Liver (tissue), 9 donors: ENCODE data around the gene RPL10. TPM values are rescaled to one million over a fixed set of nuclear protein-coding genes. Genes with fewer than 3 reads are reported as not detected.

ENCODE experiments used
- DNase-seq: peaks from one replicate; pipeline ENCODE4 v3.0.0-alpha.2; 2017; ENCODE audit warnings: low spot score
- H3K27ac ChIP-seq, 2 donors: one replicate each; pipeline ENCODE4 v1.7.0; 2013; ENCODE audit warnings: inconsistent platforms in 2 of 2, low read length in 2 of 2, control low read depth in 1 of 2, low read depth in 1 of 2, mild to moderate bottlenecking in 1 of 2
- H3K27me3 ChIP-seq, 4 donors: one replicate each; pipeline versions ENCODE4 v1.6.1 to v1.7.0; 2013; ENCODE audit warnings: low read length in 3 of 4, inconsistent platforms in 1 of 4, mild to moderate bottlenecking in 1 of 4, moderate library complexity in 1 of 4; ENCODE audit not compliant: control insufficient read depth in 4 of 4, insufficient read depth in 4 of 4
- H3K36me3 ChIP-seq, 4 donors: one replicate each; pipeline versions ENCODE4 v1.6.1 to v1.7.0; 2013; ENCODE audit warnings: low read length in 3 of 4, mild to moderate bottlenecking in 3 of 4, low read depth in 1 of 4, moderate library complexity in 1 of 4; ENCODE audit not compliant: control insufficient read depth in 4 of 4, insufficient read depth in 3 of 4
- H3K4me1 ChIP-seq, 4 donors: one replicate each; pipeline versions ENCODE4 v1.6.1 to v1.7.0; 2013; ENCODE audit warnings: low read length in 3 of 4, mild to moderate bottlenecking in 3 of 4, moderate library complexity in 1 of 4; ENCODE audit not compliant: control insufficient read depth in 4 of 4, insufficient read depth in 4 of 4
- H3K4me3 ChIP-seq, 3 donors: one replicate each; pipeline versions ENCODE4 v1.6.1 to v1.7.0; 2013; ENCODE audit warnings: low read length in 3 of 3, control low read depth in 1 of 3, low read depth in 1 of 3, mild to moderate bottlenecking in 1 of 3
- H3K9ac ChIP-seq, 2 donors: one replicate each; pipeline ENCODE4 v1.7.0; 2013; ENCODE audit warnings: low read length in 2 of 2, mild to moderate bottlenecking in 2 of 2, moderate library complexity in 2 of 2, control low read depth in 1 of 2, low read depth in 1 of 2
- H3K9me3 ChIP-seq, 4 donors: one replicate each; pipeline versions ENCODE4 v1.6.1 to v1.7.0; 2013; ENCODE audit warnings: low read length in 3 of 4; ENCODE audit not compliant: control insufficient read depth in 4 of 4
- ATF3 ChIP-seq: IDR thresholded peaks from 2 replicates; pipeline ENCODE4 v1.6.1; 2016; ENCODE audit warnings: antibody characterized with exemption
- CTCF ChIP-seq: fragments of 150-350 bp; IDR thresholded peaks from 2 replicates; pipeline ENCODE4 v1.5.1; 2017; ENCODE audit warnings: improper control_type of control experiment, low read depth, low read length; ENCODE audit not compliant: missing input control
- EGR1 ChIP-seq, 2 donors: IDR thresholded peaks; 2 replicates each; pipeline ENCODE4 v1.6.1; 2016 to 2018; ENCODE audit warnings: antibody characterized with exemption in 2 of 2, low read depth in 2 of 2
- FOXA1 ChIP-seq: IDR thresholded peaks from 2 replicates; pipeline ENCODE4 v1.6.1; 2016; ENCODE audit warnings: antibody characterized with exemption
- FOXA2 ChIP-seq: IDR thresholded peaks from 2 replicates; pipeline ENCODE4 v1.6.1; 2016; ENCODE audit warnings: antibody characterized with exemption
- GABPA ChIP-seq, 2 donors: IDR thresholded peaks in 1 of 2; conservative IDR thresholded peaks in 1 of 2; 2 replicates each; pipeline ENCODE4 v1.6.1; 2016; ENCODE audit warnings: antibody characterized with exemption in 2 of 2, mild to moderate bottlenecking in 1 of 2, moderate library complexity in 1 of 2
- HNF4A ChIP-seq, 2 donors: conservative IDR thresholded peaks; 2 replicates each; pipeline ENCODE4 v1.6.1; 2016; ENCODE audit warnings: antibody characterized with exemption in 2 of 2, mild to moderate bottlenecking in 2 of 2
- HNF4G ChIP-seq: IDR thresholded peaks from 2 replicates; pipeline ENCODE4 v1.6.1; 2016; ENCODE audit warnings: antibody characterized with exemption
- JUND ChIP-seq, 2 donors: IDR thresholded peaks; 2 replicates each; pipeline ENCODE4 v1.6.1; 2016; ENCODE audit warnings: antibody characterized with exemption in 2 of 2
- MAX ChIP-seq: IDR thresholded peaks from 2 replicates; pipeline ENCODE4 v1.6.1; 2016; ENCODE audit warnings: antibody characterized with exemption
- NR2F2 ChIP-seq: IDR thresholded peaks from 2 replicates; pipeline ENCODE4 v1.6.1; 2016; ENCODE audit warnings: antibody characterized with exemption
- RAD21 ChIP-seq, 2 donors: IDR thresholded peaks; 2 replicates each; pipeline ENCODE4 v1.6.1; 2016; ENCODE audit warnings: antibody characterized with exemption in 2 of 2, mild to moderate bottlenecking in 2 of 2
- REST ChIP-seq: IDR thresholded peaks from 2 replicates; pipeline ENCODE4 v1.6.1; 2016; ENCODE audit warnings: antibody characterized with exemption, mild to moderate bottlenecking
- RXRA ChIP-seq, 2 donors: IDR thresholded peaks; 2 replicates each; pipeline ENCODE4 v1.6.1; 2017 to 2018; ENCODE audit warnings: antibody characterized with exemption in 2 of 2, mild to moderate bottlenecking in 1 of 2
- SP1 ChIP-seq: IDR thresholded peaks from 2 replicates; pipeline ENCODE4 v1.6.1; 2018; ENCODE audit warnings: antibody characterized with exemption, mild to moderate bottlenecking
- TAF1 ChIP-seq: conservative IDR thresholded peaks from 2 replicates; pipeline ENCODE4 v1.6.1; 2016; ENCODE audit warnings: antibody characterized with exemption, mild to moderate bottlenecking
- ZBTB33 ChIP-seq: IDR thresholded peaks from 2 replicates; pipeline ENCODE4 v1.6.1; 2016; ENCODE audit warnings: antibody characterized with exemption
- WGBS: extraction: QIAGEN DNeasy Blood & Tissue Kit; methylation state at CpG from one replicate; pipeline ENCODE4 v1.1.7; 2013; 5-methylcytosine and 5-hydroxymethylcytosine counted together
- polyA plus RNA-seq, 2 donors: library from polyadenylated mRNA; stranded (reverse) in 1 of 2; unstranded in 1 of 2; fragments of 200-250 nt in 1 of 2; fragments of >200 nt in 1 of 2; fragmentation: Nextera tagmentation in 1 of 2; extraction: Ambion mirVana in 1 of 2; gene quantifications; one replicate each; pipeline versions ENCODE4 v1.2.1 to v1.2.3, GENCODE V29; 2013 to 2015
- total RNA-seq, 2 donors: library from RNA; depleted of rRNA; stranded (reverse); fragments of >200 nt; gene quantifications; one replicate each; pipeline ENCODE4 v1.2.3, GENCODE V29; 2014
- donor health status: healthy.
- donor health status: healthy.
- donor health status: healthy.
- donor health status: healthy.
- donor health status: healthy.

Gene RPL10
- total and polyA plus RNA-seq, 4 donors = 446 to 1,644 (median 1,423) TPM

- no peak for TF ChIP-seq ZBTB33
- TF ChIP-seq NR2F2 = no peak
Measured at GRCh38 chrX:154366666-154367055, 31.5 kb upstream of the RPL10 start (continued).

GRCh38 chrX:154367474-154368308 lies 30.5 kb upstream of the RPL10 start:
- Histone ChIP-seq H3K27me3 (no peaks in the 10 kb centered on the region), H3K9ac (no peak overlapping the region), H3K27ac (no peak overlapping the region), H3K4me1 (peaks cover 5 to 24% (median 9%) of the 10 kb centered on the region in 4 donors), H3K4me3 (no peak overlapping the region), H3K36me3 (no peaks in the 10 kb centered on the region), H3K9me3 (no peaks in the 10 kb centered on the region)
- 93% methylated on average over 31 of the region's 31 CpGs for WGBS
- TF ChIP-seq HNF4A (conservative IDR thresholded peaks at IDR 0.05) = no peak
- no peak for DNase-seq

GRCh38 chrX:154368630-154369448 lies 29.3 kb upstream of the RPL10 start:
- Histone ChIP-seq H3K9me3 (no peaks in the 10 kb centered on the region), H3K27ac (peak overlapping the region; percentile 45 to 69), H3K36me3 (no peaks in the 10 kb centered on the region), H3K27me3 (no peaks in the 10 kb centered on the region), H3K4me1 (peaks cover 7 to 30% (median 14%) of the 10 kb centered on the region in 4 donors), H3K4me3 (peak overlapping the region in 1 of 3 donors; percentile 27), H3K9ac (no peak overlapping the region)
- TF ChIP-seq TAF1 (no peak), HNF4G (no peak), HNF4A (conservative IDR thresholded peaks at IDR 0.05) (no peak), REST (no peak), RAD21 (IDR thresholded peaks at IDR 0.05) (no peak), ATF3 (no peak), CTCF (no peak), NR2F2 (no peak), GABPA (IDR thresholded peaks at IDR 0.05 in 1 of 2, conservative IDR thresholded peaks at IDR 0.05 in 1 of 2) (no peak), FOXA1 (no peak), EGR1 (IDR thresholded peaks at IDR 0.05; ENCODE audit: low read depth in 2 of 2) (no peak), SP1 (no peak), ZBTB33 (no peak), JUND (IDR thresholded peaks at IDR 0.05) (no peak), MAX (no peak), RXRA (IDR thresholded peaks at IDR 0.05) (no peak), FOXA2 (no peak)
- 54% methylated on average over 16 of the region's 16 CpGs for whole genome bisulfite sequencing
- peak; percentile 69 for DNase-seq
